ENCODE measurements around the gene RTN4RL1. TPM values are rescaled to one million over a fixed set of nuclear protein-coding genes. Genes with fewer than 3 reads are reported as not detected.
A peak's percentile ranks its signal among the peaks of the same experiment; 100 is the strongest.

The RTN4RL1 gene
- total RNA-seq, 1 donor from 2014 or later = 0.77 TPM

DNA sequence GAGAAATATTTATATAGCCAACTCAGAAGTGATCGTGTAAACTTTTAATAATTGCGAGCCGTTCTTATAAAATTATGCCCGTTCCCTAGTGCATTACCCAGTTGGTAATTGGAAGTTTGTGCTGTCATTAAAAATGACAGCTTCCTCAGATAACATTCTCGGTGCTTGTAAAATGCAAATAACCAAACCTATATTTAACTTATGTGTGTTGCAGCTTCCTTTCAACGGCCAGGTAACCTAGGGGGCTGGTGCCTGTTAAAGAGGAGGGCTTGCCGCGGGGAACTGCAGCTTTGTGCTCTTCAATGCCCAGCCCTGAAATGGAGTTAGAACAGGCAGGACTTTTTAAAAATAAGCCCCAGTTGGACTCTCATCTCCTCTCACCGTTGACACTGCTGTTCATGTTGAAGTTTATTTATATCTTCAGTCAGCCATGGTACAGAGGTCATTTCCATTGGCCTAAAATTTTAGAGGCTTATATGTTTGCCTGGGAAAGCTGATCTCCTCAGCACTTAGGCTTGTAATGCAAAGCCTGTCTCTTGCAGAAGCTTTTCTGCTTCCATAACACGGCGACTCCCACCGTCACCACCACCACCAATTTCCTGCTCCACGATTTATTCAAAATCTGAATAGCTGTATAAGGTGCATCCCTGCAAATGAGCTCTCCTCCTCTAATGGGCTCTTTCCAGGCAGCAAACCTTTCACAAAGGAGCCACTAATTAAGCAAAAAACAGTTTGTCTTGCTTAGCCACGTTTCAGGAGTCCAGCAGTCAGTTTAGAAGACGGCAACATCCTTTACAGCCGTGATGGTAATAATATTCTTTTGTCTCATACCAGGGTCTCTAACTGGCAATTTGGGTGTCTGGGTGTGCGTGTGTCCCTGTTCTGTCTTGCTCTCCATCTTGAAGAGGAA, 120.6 kb downstream of the RTN4RL1 start:
- Mint-ChIP-seq H3K9me3 (ENCODE audit: unreplicated experiment) (no peaks in the 10 kb centered on the region), H3K27me3 (ENCODE audit: low read depth, unreplicated experiment) (peaks cover 43% of the 10 kb centered on the region), H3K4me1 (ENCODE audit: low read depth, unreplicated experiment) (no peaks in the 10 kb centered on the region), H3K27ac (ENCODE audit: unreplicated experiment) (no peak overlapping the region), H3K4me3 (ENCODE audit: unreplicated experiment) (no peak overlapping the region), H3K36me3 (ENCODE audit: low read depth, unreplicated experiment) (peaks cover 4% of the 10 kb centered on the region)
- H3K27ac ChIP-seq (ENCODE audit: low read depth, low read length) = no peak overlapping the region
- H2AFZ ChIP-seq (ENCODE audit: low read depth, low read length) = no peak overlapping the region
- H3K4me1 ChIP-seq (ENCODE audit: insufficient read depth, low read length) = peaks cover 11% of the 10 kb centered on the region
- FAIRE-seq (no peak), DNase-seq (ENCODE audit: low read depth) (no peak)
- no peak overlapping the region for H3K9ac ChIP-seq (ENCODE audit: low read length)
- H3K79me2 ChIP-seq (ENCODE audit: insufficient read depth, low read length) = no peaks in the 10 kb centered on the region
- TF ChIP-seq EZH2 (IDR thresholded peaks at IDR 0.05; ENCODE audit: insufficient read depth, low read length) = no peak
- TF ChIP-seq, protein P1, sequence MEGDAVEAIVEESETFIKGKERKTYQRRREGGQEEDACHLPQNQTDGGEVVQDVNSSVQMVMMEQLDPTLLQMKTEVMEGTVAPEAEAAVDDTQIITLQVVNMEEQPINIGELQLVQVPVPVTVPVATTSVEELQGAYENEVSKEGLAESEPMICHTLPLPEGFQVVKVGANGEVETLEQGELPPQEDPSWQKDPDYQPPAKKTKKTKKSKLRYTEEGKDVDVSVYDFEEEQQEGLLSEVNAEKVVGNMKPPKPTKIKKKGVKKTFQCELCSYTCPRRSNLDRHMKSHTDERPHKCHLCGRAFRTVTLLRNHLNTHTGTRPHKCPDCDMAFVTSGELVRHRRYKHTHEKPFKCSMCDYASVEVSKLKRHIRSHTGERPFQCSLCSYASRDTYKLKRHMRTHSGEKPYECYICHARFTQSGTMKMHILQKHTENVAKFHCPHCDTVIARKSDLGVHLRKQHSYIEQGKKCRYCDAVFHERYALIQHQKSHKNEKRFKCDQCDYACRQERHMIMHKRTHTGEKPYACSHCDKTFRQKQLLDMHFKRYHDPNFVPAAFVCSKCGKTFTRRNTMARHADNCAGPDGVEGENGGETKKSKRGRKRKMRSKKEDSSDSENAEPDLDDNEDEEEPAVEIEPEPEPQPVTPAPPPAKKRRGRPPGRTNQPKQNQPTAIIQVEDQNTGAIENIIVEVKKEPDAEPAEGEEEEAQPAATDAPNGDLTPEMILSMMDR (IDR thresholded peaks at IDR 0.05; ENCODE audit: insufficient read depth, low read depth, low read length) = no peak
- peaks cover 37% of the 10 kb centered on the region for H3K27me3 ChIP-seq (ENCODE audit: insufficient read depth, low read length)
- H4K20me1 ChIP-seq (ENCODE audit: insufficient read depth, low read length) = no peaks in the 10 kb centered on the region
- peak overlapping the region; percentile 23 for H3K4me2 ChIP-seq (ENCODE audit: low read length)
- no peak overlapping the region for H3K4me3 ChIP-seq (ENCODE audit: insufficient read depth, low read depth, low read length)
- no peaks in the 10 kb centered on the region for H3K9me3 ChIP-seq (ENCODE audit: insufficient read depth, low read depth, low read length)
- H3K36me3 ChIP-seq (ENCODE audit: insufficient read depth, low read length) = no peaks in the 10 kb centered on the region

DNA sequence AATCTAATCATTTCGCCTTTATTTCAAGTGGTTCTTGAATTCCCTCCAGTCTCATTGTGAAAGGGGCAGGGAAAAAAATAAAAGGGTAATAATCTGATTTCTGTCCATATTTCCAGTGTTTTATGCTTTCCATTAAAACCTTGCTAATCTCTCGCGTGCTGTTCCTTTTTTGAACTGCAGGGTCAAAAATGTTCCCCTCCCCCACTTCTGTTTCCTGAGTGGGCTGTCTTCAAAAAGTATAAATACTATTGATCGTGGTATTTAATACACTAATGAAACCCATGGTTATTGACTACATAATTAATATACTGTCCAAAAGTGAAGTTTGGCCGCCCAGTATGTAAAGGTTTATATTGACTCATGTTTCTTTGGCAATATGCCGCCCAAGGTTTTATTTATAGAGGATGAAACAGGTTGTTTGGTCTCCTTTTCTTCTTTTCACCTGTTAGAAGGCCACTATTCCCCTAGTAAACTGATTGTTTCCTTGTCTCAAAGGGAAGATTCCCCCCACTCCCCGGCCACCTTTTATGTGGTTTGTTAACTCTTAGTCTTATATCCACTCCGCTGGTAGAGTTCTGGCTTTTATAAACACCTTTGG, 125.6 kb downstream of the RTN4RL1 start:
- Histone ChIP-seq H3K9me3 (ENCODE audit: insufficient read depth, low read depth, low read length) (no peaks in the 10 kb centered on the region), H2AFZ (ENCODE audit: low read depth, low read length) (no peak overlapping the region), H3K27ac (ENCODE audit: low read depth, low read length) (no peak overlapping the region), H3K4me1 (ENCODE audit: insufficient read depth, low read length) (no peaks in the 10 kb centered on the region), H3K79me2 (ENCODE audit: insufficient read depth, low read length) (no peaks in the 10 kb centered on the region), H3K9ac (ENCODE audit: low read length) (no peak overlapping the region), H3K4me3 (ENCODE audit: insufficient read depth, low read depth, low read length) (no peak overlapping the region), H3K4me2 (ENCODE audit: low read length) (no peak overlapping the region), H4K20me1 (ENCODE audit: insufficient read depth, low read length) (peaks cover 14% of the 10 kb centered on the region), H3K36me3 (ENCODE audit: insufficient read depth, low read length) (peaks cover 14% of the 10 kb centered on the region), H3K27me3 (ENCODE audit: insufficient read depth, low read length) (peaks cover 4% of the 10 kb centered on the region)
- H3K4me1 Mint-ChIP-seq (ENCODE audit: low read depth, unreplicated experiment) = no peaks in the 10 kb centered on the region
- TF ChIP-seq EZH2 (IDR thresholded peaks at IDR 0.05; ENCODE audit: insufficient read depth, low read length) = no peak
- TF ChIP-seq, protein P1 (IDR thresholded peaks at IDR 0.05; ENCODE audit: insufficient read depth, low read depth, low read length) = peak; percentile 37
- no peak for DNase-seq (ENCODE audit: low read depth)
- H3K36me3 Mint-ChIP-seq (ENCODE audit: low read depth, unreplicated experiment) = peaks cover 26% of the 10 kb centered on the region
- no peak for FAIRE-seq
- H3K27me3 Mint-ChIP-seq (ENCODE audit: low read depth, unreplicated experiment) = peaks cover 8% of the 10 kb centered on the region
- no peak overlapping the region for H3K27ac Mint-ChIP-seq (ENCODE audit: unreplicated experiment)
- H3K9me3 Mint-ChIP-seq (ENCODE audit: unreplicated experiment) = no peaks in the 10 kb centered on the region
- H3K4me3 Mint-ChIP-seq (ENCODE audit: unreplicated experiment) = no peak overlapping the region

All from astrocyte (in vitro differentiated cells and primary cell).